NCI-H2081 treated with DMSO at 0.1 percent for 48 hours (cell line): ENCODE measurements around the gene ZNF827.
"Not testable (repeated sequence)": the region's sequence is repeated elsewhere in the genome, so short reads cannot be mapped to it uniquely, and the experiment has no call there.

Experiments used
- DNase-seq: peaks from one replicate; lab custom pipeline; 2025; lab: John Stamatoyannopoulos, UW

Gene ZNF827

DNA sequence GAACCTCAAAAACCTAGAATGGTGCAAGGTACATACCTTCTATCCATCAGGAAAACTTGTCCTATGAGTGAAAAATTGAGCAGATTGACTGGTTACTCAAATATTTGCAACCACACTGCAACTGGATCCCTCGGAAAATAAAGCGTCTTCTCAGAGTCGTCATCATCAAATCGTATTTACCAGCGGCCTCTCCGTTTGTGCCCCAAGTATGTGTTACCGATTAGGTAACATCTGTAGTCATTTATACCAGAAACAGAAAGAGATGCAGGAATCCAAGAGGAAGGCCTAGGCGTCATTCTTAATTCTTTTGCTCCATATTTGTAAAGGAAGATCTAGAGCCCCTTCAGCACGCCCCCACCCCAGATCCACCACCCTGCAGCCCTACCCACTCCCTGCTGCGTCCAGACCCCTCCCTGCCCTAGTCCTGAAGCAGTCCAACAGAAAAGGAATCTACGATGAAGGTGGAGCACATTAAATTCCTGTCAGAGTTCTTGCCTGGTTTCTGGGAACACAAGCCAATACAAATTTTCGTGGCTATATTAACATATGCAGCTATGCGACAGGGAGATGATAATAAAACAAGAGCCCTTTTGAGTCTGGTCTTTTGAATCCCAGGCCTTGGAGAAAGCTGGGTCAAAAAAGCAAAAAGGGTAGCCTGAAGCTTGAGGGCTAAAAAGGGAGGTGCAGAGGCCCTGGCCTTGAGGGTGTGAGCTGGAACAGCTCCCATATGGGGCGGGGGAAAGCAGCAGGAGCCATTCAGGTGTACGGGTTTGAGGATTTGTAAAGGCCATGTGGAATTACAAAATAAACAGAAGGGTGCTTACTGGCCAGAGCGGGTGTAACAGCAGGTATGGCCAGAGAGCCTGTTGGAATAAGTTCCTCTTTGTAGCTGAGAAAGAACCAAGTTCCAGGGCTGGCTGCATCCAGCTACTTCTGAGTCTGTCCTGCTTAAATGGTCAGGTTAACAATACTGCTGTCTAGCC lies 77.0 kb downstream of the ZNF827 start:
- no peak for DNase-seq

DNA sequence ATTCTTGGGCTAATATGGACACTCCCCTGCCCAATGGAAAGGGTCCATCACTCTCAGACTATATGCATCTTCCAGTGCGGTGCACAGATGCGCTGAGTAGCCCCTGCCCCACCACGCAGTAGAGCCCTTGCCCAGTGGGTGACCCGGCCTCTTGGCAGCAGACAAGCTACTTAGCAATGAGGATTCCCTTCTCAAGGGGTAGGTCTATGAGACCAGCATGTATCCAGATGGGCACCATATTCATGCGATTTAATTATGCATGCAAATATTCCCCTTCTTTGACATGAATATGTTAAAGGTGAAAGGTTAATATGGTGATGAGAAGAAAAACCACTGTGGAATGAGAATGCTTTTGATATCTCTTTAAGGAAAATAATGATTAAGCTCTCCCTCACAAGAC lies 77.7 kb downstream of the ZNF827 start:
- DNase-seq: no peak

DNA sequence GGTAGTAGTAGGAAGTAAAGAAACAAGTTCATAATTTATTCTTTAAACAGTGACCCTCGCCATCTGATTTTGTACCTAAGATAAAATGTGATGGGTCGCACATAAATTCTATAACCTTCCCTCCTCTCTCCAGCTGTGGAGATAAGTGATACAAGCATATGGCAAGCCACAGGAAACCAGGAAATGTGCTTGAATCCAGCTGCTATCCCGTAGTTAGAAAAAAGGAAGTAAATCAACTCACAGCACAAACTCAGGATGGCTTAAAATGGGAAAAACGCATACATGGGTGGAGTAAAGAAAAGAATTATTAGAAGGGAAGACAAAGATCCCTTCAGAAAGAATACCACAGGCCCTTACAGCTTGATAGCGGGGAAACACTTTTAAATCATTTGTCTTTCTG lies 78.2 kb downstream of the ZNF827 start:
- no peak for DNase-seq

DNA sequence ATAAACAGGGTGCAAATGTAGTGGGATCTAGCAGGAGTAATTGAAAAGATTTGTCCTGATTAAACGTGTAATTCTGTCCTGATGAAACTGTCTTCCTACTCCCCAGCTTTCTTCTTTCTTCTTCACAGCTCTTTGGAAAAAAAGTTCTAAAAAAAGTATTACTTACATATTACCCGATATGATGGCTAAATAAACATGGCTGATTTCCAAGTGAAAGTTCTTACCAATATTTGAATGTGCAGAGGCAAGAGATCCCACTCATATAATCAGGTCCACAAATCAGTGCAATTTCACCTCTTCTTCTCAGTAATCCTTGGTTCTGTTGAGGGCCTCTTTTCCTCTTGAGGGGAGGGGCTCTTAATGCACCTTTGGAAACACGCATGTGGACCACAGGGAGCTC lies 78.7 kb downstream of the ZNF827 start:
- DNase-seq: no peak

DNA sequence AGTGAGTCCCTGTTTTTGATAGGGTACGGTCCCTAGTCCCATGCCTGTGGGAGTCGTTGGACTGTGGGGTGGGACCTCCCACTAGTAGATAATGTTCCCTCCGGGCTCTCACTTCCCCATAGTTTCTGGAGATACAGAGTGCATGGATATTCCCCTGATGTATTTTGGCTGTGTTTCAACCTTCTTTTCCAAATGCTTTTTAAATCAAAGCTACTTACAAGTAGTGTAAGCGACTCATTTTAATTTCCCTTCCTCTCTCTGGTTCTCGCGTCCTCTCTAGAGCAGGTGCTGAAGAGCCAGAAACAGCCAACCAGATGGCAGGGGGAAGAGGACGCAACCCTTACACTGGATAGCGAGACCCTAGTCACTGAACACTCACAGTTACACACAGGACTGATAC lies 79.2 kb downstream of the ZNF827 start:
- DNase-seq: no peak

DNA sequence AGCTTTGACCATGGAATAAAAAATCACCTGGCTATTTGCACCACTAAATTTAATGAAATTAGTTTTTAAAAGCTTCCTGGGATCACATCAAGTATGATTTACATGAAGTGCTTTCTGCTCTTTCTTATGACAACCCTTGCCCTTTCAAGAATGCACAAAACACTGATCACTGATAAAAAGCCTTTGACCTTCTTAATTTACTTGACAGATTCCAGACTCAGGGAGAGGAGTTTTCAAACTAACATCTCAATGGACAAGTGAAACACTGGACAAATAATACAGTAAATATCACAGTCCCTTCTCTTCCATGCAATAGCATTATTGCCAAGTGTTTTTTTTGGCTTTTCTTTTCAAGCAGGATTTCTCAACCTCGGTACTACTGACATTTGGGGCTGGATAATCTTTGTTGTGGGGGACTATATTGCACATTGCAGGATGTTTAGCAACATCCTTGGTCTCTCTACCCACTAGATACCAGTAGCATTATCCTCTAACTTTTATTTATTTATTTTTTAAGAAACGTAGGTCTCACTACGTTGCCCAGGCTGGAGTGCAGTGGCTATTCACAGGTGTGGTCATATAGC lies 86.3 kb downstream of the ZNF827 start:
- no peak for DNase-seq

DNA sequence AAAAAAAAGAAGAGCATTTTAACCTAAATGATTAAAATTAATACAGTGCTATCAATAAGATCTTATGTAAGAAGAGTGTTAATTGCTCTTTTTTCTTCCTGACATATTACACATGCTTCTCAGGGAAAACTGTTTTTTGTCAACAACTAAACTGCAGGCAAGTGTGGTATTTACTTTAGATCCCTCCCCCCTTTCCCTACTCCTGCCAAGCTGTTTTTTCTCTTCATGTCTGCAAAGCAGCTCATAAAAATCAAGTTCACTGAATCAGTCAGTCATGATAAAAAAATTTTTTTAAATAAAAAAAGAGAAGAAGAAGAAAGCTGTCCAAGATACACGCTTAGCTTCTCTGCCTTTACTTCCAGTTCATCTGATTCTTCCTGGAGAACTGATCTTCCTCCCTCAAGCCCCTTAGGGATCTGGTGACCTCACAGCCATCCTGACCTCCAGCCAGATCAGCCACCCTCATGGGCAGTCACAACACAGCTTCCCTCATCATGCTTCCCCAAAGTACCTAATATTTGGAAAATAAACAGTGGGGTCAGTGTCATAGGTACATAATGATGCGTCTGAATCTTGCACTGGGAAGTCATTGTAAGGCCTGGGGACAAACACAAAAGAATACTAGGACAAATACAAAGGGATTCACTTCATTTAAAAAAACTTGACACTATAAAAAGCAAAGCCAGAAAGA lies 87.0 kb downstream of the ZNF827 start:
- no peak for DNase-seq

DNA sequence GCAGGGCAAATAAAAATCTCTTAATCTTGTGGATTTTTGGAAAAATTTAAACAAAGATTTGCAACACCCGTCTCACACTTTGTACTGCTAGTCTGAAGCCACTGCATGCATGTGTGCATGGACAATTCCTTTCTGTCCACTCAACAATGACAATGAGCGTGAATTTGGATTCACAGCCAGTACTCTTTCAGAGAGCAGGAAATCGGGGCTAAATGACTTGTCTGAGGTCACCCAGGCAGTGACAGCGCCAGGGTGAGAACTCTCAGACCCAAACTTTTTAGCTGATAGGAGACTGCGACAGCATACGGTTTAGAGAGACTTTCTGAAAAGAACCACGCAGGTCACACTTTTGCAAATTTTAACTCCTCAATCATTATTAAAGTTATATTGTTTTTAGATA lies 90.9 kb downstream of the ZNF827 start:
- no peak for DNase-seq

DNA sequence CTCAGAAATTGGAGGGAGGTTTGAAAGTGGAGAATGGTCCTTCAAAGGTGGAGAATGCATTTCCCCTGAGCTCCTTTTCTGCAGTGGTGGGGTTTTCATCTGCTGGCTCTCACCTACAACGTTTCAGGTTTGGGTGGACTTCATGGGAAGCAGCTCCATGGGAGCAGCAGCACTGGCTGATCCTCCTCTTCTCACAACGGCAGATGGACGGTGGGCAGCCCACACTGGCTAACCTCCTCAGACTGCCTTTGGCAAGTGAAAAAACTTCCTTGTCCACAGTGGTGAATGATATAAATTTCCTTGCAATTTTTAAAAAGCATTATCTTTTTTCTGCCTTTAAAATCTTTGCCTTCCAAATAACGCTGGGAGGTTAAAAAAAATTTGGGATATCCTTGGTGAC lies 93.5 kb downstream of the ZNF827 start:
- DNase-seq: no peak

DNA sequence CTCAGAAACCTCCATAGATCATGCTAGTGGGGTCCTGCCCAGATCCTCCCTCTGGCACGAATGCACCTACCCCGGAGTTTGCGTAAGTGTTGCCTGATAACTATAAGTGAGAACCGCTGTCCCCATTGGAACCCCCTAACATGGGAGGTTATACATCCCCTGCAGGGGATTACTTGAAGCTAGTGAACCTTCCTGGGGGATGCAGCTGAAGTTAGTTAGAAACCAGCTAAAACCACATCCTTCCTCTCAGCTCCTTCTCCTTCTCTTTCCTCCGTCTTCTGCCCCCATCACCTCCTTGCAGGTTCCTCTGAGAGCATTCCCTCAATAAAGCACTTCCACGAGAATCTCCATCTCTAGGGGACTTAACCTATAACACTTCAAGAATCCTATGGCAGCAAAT lies 95.0 kb downstream of the ZNF827 start:
- DNase-seq: no peak

DNA sequence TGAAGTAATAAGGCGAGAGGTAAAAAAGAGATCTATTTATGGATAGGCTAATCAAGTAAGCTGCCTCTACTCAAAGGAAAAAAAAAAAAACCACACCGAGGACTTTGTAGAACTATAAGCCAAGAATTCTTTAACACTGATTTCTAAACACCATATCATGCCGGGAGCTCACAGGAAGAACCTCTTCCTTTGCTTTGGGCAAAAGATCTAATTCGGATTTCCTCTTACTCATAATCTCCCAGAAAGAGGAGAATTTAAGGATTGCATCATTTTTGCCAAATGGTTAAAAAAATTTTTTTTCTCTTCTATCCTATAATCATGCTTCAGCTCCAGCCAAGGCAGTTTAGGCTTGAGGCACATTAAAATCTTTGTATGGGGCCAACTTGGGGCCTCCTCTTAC lies 95.5 kb downstream of the ZNF827 start:
- DNase-seq: no peak

DNA sequence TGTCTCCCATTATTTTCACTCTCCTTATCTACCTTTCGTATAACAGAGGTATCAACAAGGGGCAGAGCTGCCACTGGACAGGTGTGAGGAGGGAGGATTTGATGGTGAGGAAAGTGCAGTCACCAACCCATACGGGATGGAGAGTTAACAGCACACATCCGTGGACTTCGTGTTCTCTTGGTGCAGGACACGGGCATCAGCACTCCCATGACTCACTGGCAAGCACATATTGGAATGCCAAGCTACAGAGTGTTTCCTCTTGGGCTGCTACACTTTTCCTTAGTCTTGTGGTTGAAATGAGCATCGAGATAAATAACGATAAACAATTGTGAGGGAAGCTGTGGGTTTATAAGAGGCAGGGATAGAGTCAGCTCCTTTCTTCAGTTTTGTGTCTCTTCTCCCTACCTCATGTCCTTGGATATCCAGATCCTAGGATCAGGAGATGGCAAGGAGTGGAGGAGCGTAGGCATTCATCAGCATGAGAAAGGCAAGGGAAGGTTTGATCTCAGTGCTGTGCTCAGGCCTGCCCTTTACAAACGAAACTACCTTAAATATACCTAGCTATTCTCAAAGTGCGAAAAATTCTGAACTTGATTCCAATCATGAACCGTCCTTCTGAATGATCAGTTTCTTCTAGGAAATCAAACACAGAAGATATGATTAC lies 96.3 kb downstream of the ZNF827 start:
- no peak for DNase-seq

DNA sequence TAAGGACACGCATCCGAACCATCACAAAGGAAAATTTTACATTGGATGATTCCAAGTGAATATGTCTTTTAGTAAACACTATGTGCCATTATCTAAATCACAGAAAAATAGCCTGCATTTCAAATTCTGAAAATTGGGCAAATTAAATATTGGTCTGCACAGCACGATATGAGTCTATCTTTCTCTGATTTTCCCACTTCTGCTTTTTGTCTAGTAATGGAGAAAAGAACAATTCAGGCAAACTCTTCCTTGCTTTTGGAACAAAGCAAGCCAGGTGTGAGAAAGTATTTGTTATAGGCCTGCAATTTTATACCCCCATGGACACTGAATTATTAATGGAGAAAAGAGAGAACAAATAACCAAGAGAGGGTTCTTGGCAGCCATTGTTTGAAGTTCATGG lies 97.8 kb downstream of the ZNF827 start:
- DNase-seq: no peak

DNA sequence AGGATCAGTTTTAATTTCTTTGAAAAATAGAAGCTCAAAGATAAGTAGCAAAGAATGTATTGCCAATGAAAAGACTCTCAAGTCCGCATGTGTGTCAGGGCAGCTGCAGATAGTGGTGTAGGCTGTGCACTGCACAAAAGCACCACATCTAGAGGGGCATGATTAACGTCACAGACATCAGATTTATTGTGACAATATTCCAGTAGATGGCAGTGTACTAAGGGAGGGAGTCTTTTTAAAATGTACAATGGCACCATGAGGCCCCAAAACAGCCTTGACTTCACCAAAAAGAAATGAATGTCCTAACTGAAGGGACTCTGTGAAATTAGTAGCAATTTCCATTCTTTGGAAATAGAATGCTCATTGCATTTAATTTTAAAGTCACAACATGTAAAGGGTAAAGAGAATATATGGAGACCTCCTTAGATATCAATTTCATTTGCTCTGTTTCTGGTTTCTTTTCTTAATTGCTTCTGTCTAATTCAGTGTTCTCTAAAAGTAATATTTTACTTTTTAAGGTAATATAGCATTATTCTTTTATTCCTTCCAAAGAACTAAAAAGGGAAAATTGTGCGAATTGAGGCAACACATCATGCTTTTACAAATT lies 98.4 kb downstream of the ZNF827 start:
- peak; percentile 5 for DNase-seq

DNA sequence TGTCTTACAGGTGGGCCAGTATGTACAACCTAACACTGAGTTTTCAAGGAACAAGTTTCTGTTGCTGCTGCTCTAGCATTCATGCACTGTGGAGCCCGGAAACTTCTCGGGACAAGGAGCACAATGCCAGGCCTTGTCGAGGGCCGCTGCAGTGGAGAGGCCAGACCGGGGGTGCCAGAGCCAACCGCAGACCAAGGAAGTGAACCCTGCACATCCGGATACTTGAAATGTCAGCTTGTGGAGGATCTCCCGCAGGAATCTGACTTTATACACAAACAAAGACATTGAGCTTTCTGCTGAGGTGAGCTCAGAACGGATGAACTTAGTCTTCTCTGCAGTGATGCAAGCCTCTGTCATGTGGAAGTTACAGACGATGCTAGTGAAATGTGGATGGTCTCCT lies 99.5 kb downstream of the ZNF827 start:
- DNase-seq: no peak

DNA sequence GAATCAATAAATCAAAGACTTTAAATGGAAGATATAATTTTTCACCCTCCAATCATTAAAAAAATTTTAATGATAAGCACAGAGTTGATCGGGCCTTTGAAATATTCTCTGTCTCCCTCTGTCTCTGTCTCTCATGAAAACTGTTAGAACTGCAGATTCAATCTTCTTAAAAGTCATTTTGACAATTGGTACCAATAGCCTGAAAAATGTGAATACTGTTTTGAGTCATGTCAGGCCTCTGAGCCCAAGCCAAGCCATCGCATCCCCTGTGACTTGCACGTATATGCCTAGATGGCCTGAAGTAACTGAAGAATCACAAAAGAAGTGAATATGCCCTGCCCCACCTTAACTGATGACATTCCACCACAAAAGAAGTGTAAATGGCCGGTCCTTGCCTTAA lies 106.2 kb downstream of the ZNF827 start:
- DNase-seq: not testable (repeated sequence)

DNA sequence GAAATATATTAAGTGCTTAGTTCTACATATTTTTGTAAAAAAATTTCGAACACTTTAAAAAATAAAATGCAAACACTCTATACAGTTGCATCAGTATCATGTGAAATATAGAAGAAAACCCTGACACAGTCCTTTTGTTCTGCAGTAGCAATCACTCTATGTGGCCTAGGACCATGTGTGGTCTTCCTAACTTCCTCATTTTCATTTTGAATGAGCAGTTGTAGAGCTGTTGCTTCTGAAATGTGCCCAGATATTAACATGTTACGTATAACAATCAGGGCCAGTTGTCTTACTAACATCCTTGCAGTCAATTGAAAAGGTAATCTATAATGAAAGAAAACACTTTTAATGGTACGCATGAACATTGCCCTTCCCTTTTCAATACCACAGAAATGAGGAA lies 107.9 kb downstream of the ZNF827 start:
- no peak for DNase-seq

DNA sequence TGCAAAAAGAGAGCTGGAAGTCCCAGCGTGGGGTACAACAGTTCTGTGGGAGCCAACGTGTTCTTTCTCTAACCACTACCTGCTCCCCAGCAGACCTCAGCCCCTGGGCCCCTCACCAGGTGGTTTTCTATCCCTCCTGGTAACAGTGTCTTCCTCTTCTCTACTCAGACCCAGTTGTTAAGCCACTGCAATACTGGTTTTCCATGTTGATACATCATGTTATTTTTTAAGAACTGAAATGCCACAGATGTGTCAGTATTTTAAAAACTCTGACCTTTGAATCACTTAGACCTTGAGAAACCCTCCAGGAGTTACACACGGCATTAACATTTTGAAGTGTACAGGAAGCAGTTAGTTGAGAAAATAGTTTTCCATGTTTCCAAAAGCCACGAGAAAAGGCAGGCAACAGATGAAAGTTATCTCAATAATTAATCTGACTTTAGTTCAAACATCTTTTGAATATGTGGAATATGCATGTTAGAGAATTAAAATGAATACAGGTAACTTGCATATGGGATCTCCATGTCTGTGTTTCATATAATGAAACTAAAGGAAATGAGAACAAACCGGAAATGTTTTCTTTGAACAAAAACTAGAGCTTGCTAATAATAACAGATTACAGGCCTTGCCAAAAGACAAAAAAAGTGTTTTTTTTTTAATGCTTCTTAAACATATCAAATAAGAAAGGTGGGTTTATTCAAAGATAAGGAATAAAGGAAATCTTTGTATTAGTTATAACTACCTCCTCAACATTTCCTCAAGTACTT lies 108.8 kb downstream of the ZNF827 start:
- DNase-seq: no peak

DNA sequence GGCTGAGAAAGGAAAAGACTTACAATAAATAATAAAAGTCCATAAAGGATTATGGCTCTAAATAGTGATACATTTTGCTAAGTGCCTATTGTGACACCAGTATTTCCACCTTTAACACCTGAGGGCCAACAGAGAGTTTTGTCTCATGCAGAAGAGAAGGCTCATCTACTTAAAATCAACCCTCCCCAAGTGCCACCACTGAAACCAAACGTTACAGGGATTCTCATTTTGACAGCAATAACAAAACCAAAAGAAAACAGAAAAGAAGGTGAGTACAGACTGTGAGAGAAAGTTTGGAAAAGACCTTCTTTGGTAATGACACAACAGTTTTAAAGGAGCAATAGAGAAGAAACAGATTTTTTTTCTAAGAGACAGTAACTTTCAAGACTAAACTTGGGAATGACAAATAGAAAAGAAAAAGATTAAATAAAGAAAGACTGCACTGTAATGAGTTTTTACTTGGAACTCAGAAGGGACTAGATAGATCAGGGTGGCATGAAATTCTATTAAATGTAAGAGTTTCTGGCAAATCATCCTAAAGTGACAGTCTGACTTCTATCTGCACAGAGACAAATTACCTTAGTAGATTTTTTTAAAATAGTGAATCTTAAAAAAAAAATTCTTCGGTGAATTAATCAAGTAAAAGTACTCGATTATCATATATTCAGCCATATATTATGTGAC lies 109.7 kb downstream of the ZNF827 start:
- DNase-seq: no peak

DNA sequence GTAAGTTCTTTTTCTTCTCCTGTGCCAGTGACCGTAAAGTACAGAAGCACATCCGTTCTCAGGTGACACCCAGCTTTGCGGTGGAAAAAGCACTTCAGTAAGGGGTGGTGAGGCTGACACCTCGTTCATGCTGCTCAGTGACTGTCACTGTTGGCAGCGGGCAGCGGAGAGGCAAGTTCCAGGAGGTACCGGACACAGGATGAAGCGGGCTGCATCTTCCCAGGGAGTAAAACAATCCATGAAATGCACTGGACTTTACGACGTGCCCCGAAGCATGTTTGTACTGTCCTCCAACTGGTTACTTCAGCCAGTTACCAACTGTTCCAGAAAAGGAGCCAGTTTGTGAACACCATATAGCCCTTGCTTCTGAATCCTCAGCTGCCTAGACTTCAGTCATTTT lies 110.7 kb downstream of the ZNF827 start:
- no peak for DNase-seq

DNA sequence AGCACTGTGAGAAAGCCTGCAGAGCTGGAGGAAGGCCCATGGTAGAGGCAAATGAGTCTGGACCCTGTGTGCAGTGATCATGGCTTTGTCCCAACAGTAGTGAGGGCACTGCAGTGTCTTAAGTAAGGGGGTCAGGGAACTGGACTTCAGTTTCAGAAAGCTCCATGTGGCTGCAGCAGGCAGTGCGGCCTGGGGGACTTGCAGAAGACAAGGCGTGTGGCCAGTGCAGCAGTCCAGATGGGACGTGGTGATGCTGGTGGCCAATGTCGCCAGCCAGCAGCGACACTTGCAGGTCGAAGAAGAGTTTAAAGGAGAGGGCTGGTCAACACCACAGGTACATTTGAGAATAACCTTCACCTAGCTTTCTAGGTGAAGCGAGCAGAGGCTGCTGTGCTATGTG lies 113.4 kb downstream of the ZNF827 start:
- no peak for DNase-seq
